Breast epithelium (tissue), 4 donors: ENCODE data around the gene CDA. TPM values are rescaled to one million over a fixed set of nuclear protein-coding genes. Genes with fewer than 3 reads are reported as not detected.

Experiments used
- DNase-seq, 2 donors: peaks; one replicate each; pipeline ENCODE4 v3.0.0-alpha.2; 2019; ENCODE audit warnings: low spot score in 2 of 2
- H3K27ac ChIP-seq, 2 donors: fragments of 200-600 bp; sonication (generic) in 1 of 2; one replicate each; pipeline ENCODE4 v1.5.1; 2016 to 2019; ENCODE audit warnings: mild to moderate bottlenecking in 1 of 2
- H3K27me3 ChIP-seq, 2 donors: fragments of 200-600 bp; sonication (generic) in 1 of 2; one replicate each; pipeline versions ENCODE4 v1.5.1 to v1.6.0; 2017 to 2019; ENCODE audit warnings: control low read depth in 1 of 2, mild to moderate bottlenecking in 1 of 2
- H3K36me3 ChIP-seq: fragments of 200-600 bp; one replicate; pipeline ENCODE4 v1.5.1; 2019
- H3K4me1 ChIP-seq, 2 donors: fragments of 200-600 bp; sonication (generic); one replicate each; pipeline ENCODE4 v1.5.1; 2016 to 2019; ENCODE audit warnings: control low read depth in 1 of 2
- H3K4me3 ChIP-seq, 3 donors: fragments of 200-600 bp; sonication (generic); 1 replicate in 2 of 3; 2 replicates in 1 of 3; pipeline ENCODE4 v1.5.1; 2016 to 2019; ENCODE audit warnings: mild to moderate bottlenecking in 3 of 3, moderate library complexity in 2 of 3
- H3K9me3 ChIP-seq, 2 donors: fragments of 200-600 bp; sonication (generic) in 1 of 2; one replicate each; pipeline ENCODE4 v1.5.1; 2016 to 2019; ENCODE audit warnings: control low read depth in 1 of 2
- POLR2A ChIP-seq: fragments of 450-650 bp; IDR thresholded peaks from one replicate; pipeline ENCODE4 v1.6.1; 2016; ENCODE audit warnings: antibody characterized with exemption, mild to moderate bottlenecking, moderate library complexity
- POLR2AphosphoS5 ChIP-seq, 3 donors: sonication (generic); formaldehyde crosslinking; IDR thresholded peaks; one replicate each; pipeline ENCODE4 v1.6.1; 2017; ENCODE audit warnings: antibody characterized with exemption in 3 of 3
- intact Hi-C: fragments of 100-400 bp; cut with DNase I; formaldehyde crosslinking; loops from one replicate; pipeline ENCODE4 v1.15.1; 2023; ENCODE audit warnings: low total_unique reads
- total RNA-seq, 3 donors: library from RNA; depleted of rRNA; stranded (reverse); fragments of >200 nt; gene quantifications; one replicate each; pipeline ENCODE4 v1.1.0, GENCODE V29; 2016
- TF ChIP-seq, protein P1 (sequence below), 3 donors: fragments of 450-650 bp; IDR thresholded peaks; one replicate each; pipeline ENCODE4 v1.5.1; 2016 to 2017; ENCODE audit warnings: antibody characterized with exemption in 3 of 3, mild to moderate bottlenecking in 3 of 3, moderate library complexity in 3 of 3

The CDA gene
- total RNA-seq, 3 donors from 2014 or later: 0.98 to 1.3 (median 1.0) TPM

DNA sequence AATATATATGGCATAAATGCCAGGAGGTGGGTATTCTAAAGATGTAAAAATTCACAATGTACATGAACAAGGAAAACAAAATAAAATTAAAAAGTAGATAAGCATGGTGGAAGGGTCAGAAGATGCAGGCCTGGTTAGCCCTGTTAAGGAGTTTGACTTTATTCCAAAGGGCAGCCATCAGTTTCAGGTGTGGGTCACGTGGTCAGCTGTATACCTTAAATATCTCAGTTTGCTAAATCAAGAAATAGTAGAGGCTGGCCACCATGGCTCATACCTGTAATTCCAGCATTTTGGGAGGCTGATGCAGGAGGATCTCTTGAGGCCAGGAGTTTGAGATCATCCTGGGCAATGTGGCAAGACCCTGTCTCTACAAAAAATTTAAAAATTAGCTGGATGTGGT is 35.8 kb downstream of the CDA start:
- Histone ChIP-seq H3K27ac (no peak overlapping the region), H3K4me1 (no peaks in the 10 kb centered on the region), H3K36me3 (no peaks in the 10 kb centered on the region), H3K4me3 (no peak overlapping the region), H3K9me3 (no peaks in the 10 kb centered on the region), H3K27me3 (no peaks in the 10 kb centered on the region)
- intact Hi-C loops: no loop called here
- TF ChIP-seq, protein P1, sequence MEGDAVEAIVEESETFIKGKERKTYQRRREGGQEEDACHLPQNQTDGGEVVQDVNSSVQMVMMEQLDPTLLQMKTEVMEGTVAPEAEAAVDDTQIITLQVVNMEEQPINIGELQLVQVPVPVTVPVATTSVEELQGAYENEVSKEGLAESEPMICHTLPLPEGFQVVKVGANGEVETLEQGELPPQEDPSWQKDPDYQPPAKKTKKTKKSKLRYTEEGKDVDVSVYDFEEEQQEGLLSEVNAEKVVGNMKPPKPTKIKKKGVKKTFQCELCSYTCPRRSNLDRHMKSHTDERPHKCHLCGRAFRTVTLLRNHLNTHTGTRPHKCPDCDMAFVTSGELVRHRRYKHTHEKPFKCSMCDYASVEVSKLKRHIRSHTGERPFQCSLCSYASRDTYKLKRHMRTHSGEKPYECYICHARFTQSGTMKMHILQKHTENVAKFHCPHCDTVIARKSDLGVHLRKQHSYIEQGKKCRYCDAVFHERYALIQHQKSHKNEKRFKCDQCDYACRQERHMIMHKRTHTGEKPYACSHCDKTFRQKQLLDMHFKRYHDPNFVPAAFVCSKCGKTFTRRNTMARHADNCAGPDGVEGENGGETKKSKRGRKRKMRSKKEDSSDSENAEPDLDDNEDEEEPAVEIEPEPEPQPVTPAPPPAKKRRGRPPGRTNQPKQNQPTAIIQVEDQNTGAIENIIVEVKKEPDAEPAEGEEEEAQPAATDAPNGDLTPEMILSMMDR (IDR thresholded peaks at IDR 0.05): no peak
- no peak for TF ChIP-seq POLR2A
- no peak for TF ChIP-seq POLR2AphosphoS5 (IDR thresholded peaks at IDR 0.05)
- no peak for DNase-seq

DNA sequence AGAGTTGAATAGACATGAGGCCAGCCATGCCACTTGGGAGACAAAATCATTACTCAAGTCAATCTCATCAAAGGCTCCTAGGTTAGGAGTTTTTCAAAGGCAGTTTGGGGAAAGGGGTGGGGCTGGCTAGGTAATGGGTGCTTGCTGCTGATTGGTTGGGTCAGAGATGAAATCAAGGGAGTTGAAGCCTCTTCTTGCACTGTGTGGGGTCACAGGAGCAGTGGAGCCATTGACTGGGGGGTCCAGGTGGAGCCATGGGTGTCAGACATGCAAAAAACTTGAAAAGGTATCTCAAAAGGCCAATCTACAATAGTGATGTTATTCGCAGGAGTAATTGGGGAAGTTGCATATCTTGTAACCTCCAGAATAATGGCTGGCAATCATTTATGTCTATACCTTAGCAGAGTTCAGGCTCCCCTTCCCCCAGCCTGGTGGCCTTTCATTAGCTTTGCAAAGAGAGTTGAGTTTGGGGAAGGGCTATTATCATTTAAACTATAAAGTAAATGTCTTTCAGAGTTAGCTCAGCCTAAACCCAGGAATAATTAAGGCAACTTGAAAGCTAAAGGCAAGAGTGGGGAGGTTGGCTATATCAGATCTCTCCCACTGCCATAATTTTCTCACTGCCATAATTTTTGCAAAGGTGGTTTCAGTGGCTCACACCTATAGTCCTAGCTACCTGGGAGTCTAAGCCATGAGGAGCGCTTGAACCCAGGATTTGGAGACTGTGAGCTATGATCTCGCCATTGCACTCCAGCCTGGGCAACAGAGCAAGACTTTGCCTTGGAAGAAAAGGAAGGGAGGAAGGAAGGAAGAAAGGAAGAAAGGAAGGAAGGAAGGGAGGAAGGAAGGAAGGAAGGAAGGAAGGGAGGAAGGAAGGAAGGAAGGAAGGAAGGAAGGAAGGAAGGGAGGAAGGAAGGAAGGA is 36.5 kb downstream of the CDA start:
- intact Hi-C loops: no loop called here
- no peak for TF ChIP-seq POLR2A
- TF ChIP-seq, protein P1 (IDR thresholded peaks at IDR 0.05): no peak
- no peak for TF ChIP-seq POLR2AphosphoS5 (IDR thresholded peaks at IDR 0.05)
- no peaks in the 10 kb centered on the region for H3K4me1 ChIP-seq
- H3K4me3 ChIP-seq: no peak overlapping the region
- DNase-seq: no peak
- no peaks in the 10 kb centered on the region for H3K27me3 ChIP-seq
- H3K9me3 ChIP-seq: no peaks in the 10 kb centered on the region
- H3K36me3 ChIP-seq: no peaks in the 10 kb centered on the region
- no peak overlapping the region for H3K27ac ChIP-seq

DNA sequence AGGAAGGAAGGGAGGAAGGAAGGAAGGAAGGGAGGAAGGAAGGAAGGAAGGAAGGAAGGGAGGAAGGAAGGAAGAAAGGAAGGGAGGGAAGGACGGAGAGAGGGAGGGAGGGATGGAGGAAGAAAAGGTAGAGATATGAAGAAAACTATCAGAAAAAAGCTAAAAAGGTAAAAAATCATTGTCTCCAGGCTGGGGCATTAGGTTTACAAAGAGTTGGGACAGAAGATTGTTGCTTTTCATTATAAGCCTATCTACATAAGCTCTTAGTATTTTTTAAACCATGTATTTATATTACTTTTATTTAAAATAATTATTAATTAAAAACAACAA is 37.2 kb downstream of the CDA start:
- no peak overlapping the region for H3K27ac ChIP-seq
- TF ChIP-seq, protein P1 (IDR thresholded peaks at IDR 0.05): no peak
- no peak for TF ChIP-seq POLR2AphosphoS5 (IDR thresholded peaks at IDR 0.05)
- no peak for TF ChIP-seq POLR2A

DNA sequence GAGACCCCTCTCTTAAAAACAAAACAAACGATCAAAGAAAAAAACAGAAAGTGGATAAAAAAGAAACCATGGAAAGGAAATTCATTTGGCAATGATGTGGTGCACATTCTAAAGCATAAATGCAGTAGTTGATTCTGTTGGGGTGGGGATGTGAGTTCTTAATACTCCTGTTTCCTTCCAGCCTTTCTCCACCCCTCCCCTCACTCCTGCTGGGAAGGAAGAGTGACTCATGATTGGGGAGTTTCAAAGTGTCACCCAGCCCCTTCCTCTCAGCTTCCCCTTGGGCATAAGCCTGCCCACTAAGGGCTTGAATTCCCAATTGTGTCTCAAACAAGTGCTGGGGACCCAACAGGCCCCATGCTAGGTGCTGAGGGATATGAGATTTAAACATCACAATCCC is 37.6 kb downstream of the CDA start:
- Histone ChIP-seq H3K27me3 (no peaks in the 10 kb centered on the region), H3K4me3 (no peak overlapping the region), H3K27ac (no peak overlapping the region), H3K9me3 (no peaks in the 10 kb centered on the region), H3K4me1 (no peaks in the 10 kb centered on the region), H3K36me3 (no peaks in the 10 kb centered on the region)
- no peak for DNase-seq
- intact Hi-C loops: no loop called here
- TF ChIP-seq, protein P1 (IDR thresholded peaks at IDR 0.05): no peak
- TF ChIP-seq POLR2A (no peak), POLR2AphosphoS5 (IDR thresholded peaks at IDR 0.05) (no peak)

More for the DNA sequence above, 37.2 kb downstream of the CDA start:
- Histone ChIP-seq H3K9me3 (no peaks in the 10 kb centered on the region), H3K36me3 (no peaks in the 10 kb centered on the region), H3K4me1 (no peaks in the 10 kb centered on the region), H3K27me3 (no peaks in the 10 kb centered on the region), H3K4me3 (no peak overlapping the region)
- intact Hi-C loops: no loop called here
- DNase-seq: no peak

DNA sequence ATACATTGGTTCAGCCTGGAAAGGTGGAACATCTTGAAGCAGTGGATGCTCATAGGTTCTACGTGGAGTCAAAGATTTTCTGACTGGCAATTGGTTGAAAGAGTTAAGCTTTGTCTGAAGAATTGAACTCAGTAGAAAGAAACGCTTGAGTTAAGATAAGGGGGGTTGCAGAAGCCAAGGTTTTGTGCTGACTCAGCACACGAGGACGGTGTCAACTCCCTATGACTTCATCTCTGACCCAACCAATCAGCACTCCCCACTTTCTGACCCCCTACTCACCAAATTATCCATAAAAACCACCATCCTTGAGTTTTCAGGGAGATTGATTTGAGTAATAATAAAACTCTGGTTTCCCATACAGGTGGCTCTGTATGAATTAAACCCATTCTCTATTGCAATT is 41.8 kb downstream of the CDA start:
- intact Hi-C loops: no loop called here

More for the DNA sequence above, 41.8 kb downstream of the CDA start:
- no peaks in the 10 kb centered on the region for H3K27me3 ChIP-seq
- H3K36me3 ChIP-seq: no peaks in the 10 kb centered on the region
- H3K4me3 ChIP-seq: no peak overlapping the region
- no peak overlapping the region for H3K27ac ChIP-seq
- H3K4me1 ChIP-seq: no peaks in the 10 kb centered on the region
- DNase-seq: no peak
- TF ChIP-seq POLR2AphosphoS5 (IDR thresholded peaks at IDR 0.05) (no peak), POLR2A (no peak)
- TF ChIP-seq, protein P1 (IDR thresholded peaks at IDR 0.05): no peak
- no peaks in the 10 kb centered on the region for H3K9me3 ChIP-seq
